COR-L47 (cell line): ENCODE data around the gene SNRNP27.
"Not testable (repeated sequence)": the region's sequence is repeated elsewhere in the genome, so short reads cannot be mapped to it uniquely, and the experiment has no call there.

Experiments
- DNase-seq: peaks from one replicate; lab custom pipeline; 2025; lab: John Stamatoyannopoulos, UW

Gene SNRNP27

GRCh38 chr2:69946351-69947324, 52.9 kb downstream of the SNRNP27 start:
- DNase-seq: no peak

GRCh38 chr2:69947325-69947931, 53.7 kb downstream of the SNRNP27 start:
- no peak for DNase-seq

GRCh38 chr2:69948032-69948962, 54.5 kb downstream of the SNRNP27 start:
- no peak for DNase-seq

- no peak for DNase-seq
These were observed 55.3 kb downstream of the SNRNP27 start for GRCh38 chr2:69948963-69949645.

GRCh38 chr2:69950241-69950640, 56.5 kb downstream of the SNRNP27 start:
- DNase-seq: no peak

GRCh38 chr2:69950671-69951070, 56.9 kb downstream of the SNRNP27 start:
- not testable (repeated sequence) for DNase-seq

GRCh38 chr2:69952336-69953115, 58.8 kb downstream of the SNRNP27 start:
- no peak for DNase-seq

GRCh38 chr2:69954084-69954483, 60.3 kb downstream of the SNRNP27 start:
- no peak for DNase-seq
